Measurements from ENCODE around the gene SERPINA6. TPM values are rescaled to one million over a fixed set of nuclear protein-coding genes. Genes with fewer than 3 reads are reported as not detected.

Gene SERPINA6
- total RNA-seq, 1 experiment from 2014 or later, result not detected

DNA sequence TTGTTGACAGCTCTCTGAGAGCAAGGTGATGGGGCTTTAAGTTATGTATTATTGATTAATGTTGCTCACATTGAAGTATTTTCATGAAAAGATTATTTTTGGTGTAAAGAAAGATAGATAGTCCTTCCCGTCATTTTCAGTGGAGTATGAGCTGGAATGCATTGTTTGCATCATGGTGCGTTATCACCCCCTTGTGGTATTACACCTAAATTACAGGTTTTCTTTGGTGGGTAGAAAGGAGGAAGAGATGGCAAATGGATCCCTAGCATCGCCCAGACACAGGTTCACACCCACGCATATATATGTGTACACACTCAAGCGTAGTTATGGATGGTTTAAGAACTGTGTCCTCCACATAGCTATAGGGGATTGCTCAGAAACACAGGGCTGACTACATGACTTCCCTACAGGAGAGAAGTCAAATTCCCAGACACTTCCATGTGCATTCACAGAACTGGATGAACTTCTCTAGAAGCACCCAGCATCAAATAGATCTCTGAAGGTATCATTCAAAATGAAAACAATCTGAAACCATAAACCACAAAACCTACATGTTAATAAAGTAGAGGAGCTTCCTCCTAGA, 15.6 kb downstream of the SERPINA6 start (continued):
- TF ChIP-seq CEBPB (IDR thresholded peaks at IDR 0.05; ENCODE audit: low read depth) (no peak), POLR2AphosphoS5 (IDR thresholded peaks at IDR 0.05; ENCODE audit: low read depth, low read length) (no peak)

DNA sequence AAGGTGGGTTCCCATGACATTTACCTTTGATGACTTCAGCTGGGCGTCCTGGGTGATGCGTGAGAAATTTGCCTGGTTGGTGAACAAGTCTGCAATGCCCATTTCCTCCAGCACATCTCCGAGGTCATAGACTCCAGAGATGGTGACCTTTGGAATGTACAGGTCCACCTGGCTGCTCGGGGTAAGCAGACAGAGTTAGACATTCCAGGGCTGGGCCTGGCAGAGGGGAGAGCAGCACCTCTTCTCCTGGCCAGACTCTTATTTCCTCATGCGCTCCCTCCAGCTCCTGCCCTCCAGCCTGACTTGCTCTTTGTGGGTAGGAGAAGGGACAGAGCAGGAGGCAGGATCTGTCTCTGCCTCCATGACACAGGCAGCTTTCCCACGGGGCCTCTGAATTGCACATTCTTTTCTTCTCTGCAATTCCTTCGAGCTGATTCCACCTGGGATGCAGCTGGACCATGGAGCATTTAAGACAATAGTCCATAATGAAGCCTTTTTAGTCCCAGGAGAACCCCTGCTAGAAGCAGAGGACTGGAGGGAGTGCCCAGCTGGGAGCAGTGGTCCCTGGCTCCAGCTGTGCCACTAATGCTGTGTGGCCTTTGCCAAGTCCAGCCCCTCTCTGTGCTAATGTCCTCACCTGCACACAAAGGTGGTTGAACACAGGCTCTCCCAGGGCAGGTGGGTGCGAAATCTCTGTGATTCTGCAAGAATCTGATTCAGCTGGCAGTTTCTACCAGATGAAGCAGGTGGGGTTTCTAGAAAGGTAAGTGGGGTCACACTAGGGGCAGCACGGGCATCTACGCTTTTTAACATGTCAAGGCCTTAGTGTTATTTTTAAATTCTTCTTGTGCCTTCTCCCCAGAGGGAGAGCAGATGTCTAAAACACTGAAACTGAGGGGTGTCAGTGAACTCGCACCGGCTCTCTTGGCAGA, 16.8 kb downstream of the SERPINA6 start:
- Histone ChIP-seq H3K36me3 (ENCODE audit: control insufficient read depth in 1 of 2, insufficient read depth in 2 of 2, low read length in 2 of 2) (no peaks in the 10 kb centered on the region), H3K9me3 (ENCODE audit: control insufficient read depth in 1 of 2, insufficient read depth in 1 of 2, low read depth in 1 of 2, low read length in 2 of 2) (peaks cover 0 to 14% of the 10 kb centered on the region in 2 experiments; a peak in 1 of 4 replicates), H3K9me2 (ENCODE audit: insufficient read depth) (no peaks in the 10 kb centered on the region), H3K4me2 (ENCODE audit: low read length) (no peak overlapping the region), H3K9ac (ENCODE audit: low read length) (no peak overlapping the region), H3K79me2 (ENCODE audit: insufficient read depth, low read length) (no peaks in the 10 kb centered on the region), H3K27ac (ENCODE audit: low read depth, low read length) (no peak overlapping the region), H3K4me3 (replicated peaks in 1 of 2; ENCODE audit: low read depth in 1 of 2, low read length in 2 of 2) (no peak overlapping the region), H3K27me3 (ENCODE audit: insufficient read depth, low read length) (no peaks in the 10 kb centered on the region), H4K20me1 (ENCODE audit: insufficient read depth) (no peaks in the 10 kb centered on the region), H2AFZ (ENCODE audit: low read depth, low read length, poor library complexity, severe bottlenecking) (no peak overlapping the region), H3K4me1 (ENCODE audit: control insufficient read depth in 1 of 2, insufficient read depth in 2 of 2, low read length in 2 of 2) (no peaks in the 10 kb centered on the region)
- CTCF ChIA-PET, result no interaction called here
- ATAC-seq (no peak), DNase-seq (ENCODE audit: low read depth, low spot score) (no peak)
- no TSS peak for BruUV-seq (replicated peaks)
- POLR2A ChIA-PET, result no interaction called here
- intact Hi-C loops (cut with micrococcal nuclease), result no loop called here
- RAD21 ChIA-PET (ENCODE audit: low non-redundant PET in 1 of 2, low total read pairs in 2 of 2, uncharacterized antibody in 2 of 2, unreplicated experiment in 2 of 2), result no interaction called here
- TF ChIP-seq POLR2A (IDR thresholded peaks at IDR 0.05; ENCODE audit: borderline replicate concordance, extremely low read depth, insufficient read depth, insufficient read length), result no peak
- no peak for TF ChIP-seq FOSL1 (IDR thresholded peaks at IDR 0.05; ENCODE audit: low read depth)
- TF ChIP-seq ZNF274 (IDR thresholded peaks at IDR 0.05; ENCODE audit: low read depth, low read length), result no peak
- TF ChIP-seq SRF (IDR thresholded peaks at IDR 0.05; ENCODE audit: low read depth), result no peak
- TF ChIP-seq ELF1 (IDR thresholded peaks at IDR 0.05; ENCODE audit: borderline replicate concordance, low read depth), result no peak
- TF ChIP-seq, protein P1, sequence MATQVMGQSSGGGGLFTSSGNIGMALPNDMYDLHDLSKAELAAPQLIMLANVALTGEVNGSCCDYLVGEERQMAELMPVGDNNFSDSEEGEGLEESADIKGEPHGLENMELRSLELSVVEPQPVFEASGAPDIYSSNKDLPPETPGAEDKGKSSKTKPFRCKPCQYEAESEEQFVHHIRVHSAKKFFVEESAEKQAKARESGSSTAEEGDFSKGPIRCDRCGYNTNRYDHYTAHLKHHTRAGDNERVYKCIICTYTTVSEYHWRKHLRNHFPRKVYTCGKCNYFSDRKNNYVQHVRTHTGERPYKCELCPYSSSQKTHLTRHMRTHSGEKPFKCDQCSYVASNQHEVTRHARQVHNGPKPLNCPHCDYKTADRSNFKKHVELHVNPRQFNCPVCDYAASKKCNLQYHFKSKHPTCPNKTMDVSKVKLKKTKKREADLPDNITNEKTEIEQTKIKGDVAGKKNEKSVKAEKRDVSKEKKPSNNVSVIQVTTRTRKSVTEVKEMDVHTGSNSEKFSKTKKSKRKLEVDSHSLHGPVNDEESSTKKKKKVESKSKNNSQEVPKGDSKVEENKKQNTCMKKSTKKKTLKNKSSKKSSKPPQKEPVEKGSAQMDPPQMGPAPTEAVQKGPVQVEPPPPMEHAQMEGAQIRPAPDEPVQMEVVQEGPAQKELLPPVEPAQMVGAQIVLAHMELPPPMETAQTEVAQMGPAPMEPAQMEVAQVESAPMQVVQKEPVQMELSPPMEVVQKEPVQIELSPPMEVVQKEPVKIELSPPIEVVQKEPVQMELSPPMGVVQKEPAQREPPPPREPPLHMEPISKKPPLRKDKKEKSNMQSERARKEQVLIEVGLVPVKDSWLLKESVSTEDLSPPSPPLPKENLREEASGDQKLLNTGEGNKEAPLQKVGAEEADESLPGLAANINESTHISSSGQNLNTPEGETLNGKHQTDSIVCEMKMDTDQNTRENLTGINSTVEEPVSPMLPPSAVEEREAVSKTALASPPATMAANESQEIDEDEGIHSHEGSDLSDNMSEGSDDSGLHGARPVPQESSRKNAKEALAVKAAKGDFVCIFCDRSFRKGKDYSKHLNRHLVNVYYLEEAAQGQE (IDR thresholded peaks at IDR 0.05; ENCODE audit: low read depth), result no peak

Measured in HCT116 (cell line).